Iris pigment epithelial cell (primary cell): Measurements from ENCODE around the gene FRK.
"Not testable (repeated sequence)": the region's sequence is repeated elsewhere in the genome, so short reads cannot be mapped to it uniquely, and the experiment has no call there.

Experiments
- DNase-seq: peaks from one replicate; pipeline ENCODE4 v3.0.0-alpha.2; 2011; ENCODE audit warnings: low read depth

Gene FRK

DNA sequence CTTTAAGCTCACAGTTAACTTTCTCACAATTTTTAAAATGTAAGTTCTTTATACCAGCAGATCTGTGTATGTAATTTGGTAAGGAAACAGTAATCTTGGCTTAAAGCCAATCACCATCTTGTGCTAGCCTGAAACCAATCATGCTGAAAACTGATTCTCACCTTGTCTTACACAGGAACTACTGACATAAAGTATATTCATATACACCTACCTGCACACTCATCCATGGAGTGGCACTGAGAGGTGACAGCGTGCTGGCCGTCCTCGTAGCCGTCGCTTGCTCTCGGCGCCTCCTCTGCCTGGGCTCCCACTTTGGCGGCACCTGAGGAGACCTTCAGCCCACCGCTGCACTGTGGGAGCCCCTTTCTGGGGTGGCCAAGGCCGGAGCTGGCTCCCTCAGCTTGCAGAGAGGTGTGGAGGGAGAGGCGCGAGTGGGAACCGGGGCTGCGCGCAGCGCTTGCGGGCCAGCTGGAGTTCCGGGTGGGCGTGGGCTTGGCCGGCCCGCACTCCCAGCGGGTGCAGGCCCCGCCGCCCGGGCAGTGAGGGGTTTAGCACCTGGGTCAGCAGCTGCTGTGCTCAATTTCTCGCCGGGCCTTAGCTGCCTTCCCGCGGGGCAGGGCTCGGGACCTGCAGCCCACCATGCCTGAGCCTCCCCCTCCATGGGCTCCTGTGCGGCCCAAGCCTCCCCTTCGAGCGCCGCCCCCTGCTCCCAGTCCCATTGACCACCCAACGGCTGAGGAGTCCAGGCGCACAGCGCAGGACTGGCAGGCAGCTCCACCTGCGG is 171.8 kb downstream of the FRK start:
- DNase-seq, result not testable (repeated sequence)

DNA sequence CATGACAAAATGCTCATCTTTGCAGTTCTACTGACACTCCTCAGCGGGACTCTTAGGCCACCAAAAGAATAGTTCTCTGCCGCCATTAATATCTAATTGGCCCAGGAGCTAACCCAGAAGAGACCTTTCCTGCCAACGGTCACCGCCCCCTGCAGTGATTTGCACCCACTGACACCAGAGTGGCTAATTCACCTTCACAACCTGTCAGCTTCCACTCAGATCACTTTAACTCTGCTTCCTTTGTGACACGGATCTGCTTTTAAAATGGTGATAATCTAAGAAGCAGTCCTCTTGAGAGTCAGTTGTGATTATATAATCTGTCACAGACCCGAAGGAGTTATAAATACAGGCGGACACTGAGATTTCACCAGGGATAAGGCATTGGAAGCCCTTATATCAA is 172.8 kb downstream of the FRK start:
- DNase-seq, result no peak

DNA sequence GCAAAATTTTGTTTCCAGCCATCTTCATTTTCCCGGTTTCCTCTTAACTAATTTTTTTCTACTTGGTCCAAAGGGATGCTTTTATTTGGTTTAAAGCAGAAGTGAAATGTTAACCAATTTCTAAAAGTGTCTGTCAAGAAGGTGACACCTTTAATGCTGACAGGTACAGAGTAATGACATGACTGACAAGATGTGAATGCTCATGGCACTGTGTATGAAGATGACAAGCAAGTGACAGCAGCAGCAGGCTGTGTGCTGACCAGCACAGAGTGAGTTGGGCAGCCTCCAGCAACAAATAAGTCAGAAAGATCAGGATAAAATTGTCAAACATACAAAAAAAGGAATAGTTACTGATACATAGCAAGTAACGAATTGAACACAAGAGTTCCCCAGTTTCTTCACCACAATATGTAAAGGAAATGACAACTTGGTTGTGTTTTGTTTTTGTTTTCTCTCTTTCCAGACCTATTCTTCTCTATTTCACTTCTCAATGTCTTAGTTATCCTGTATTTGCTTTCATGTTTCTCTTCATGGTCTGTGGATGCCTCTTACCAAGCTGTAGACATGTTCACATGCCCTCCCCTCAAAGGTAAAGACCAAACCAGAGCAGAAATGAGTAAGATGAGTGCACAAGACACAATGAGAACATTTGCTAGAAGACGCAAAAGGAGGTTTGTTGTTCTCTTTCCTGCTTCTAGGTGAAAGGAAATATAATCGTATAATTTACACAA is 174.9 kb downstream of the FRK start:
- no peak for DNase-seq

DNA sequence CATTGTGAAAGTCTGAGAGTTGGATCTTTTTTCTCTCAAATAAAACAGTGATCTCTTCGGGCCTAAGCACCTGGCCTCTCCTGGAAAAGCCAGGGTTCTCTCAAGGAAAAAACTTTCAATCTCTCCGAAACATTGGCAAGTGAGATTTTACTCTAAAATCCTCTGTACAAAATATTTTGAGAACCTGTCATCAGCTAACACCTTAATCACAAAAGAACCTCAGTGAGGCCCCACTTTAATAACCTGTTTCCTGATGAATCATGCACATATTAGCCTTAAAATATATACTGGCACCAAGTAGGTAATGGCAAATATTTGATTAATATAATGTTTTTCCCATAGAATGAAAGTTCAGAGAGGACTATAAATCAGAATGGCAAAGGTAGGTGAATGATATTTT is 177.9 kb downstream of the FRK start:
- DNase-seq, result no peak

DNA sequence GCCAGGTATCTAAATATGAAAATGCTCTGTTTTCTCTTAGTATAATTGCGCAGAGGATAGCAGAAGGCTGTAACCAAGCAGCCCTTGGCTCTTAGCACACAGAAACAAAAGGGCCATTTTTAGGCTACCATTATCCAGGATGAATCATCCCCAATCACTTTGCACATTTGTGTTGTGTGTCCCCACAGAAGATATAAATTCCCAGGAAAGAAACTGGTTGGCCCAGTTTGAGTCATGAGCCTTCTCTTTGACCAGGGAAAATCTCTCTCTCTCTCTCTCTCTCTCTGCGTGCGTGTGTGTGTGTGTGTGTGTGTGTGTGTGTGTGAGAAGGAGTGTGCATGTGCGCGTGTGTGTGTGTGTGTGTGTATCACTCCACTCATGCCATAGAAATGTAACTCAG is 178.5 kb downstream of the FRK start:
- DNase-seq, result no peak
